HG03066 (cell line): Measurements from ENCODE around the gene PIP5KL1.
A peak's percentile ranks its signal among the peaks of the same experiment; 100 is the strongest.

Experiments
- ATAC-seq: cut with Tn5 transposase; IDR thresholded peaks from one replicate; pipeline ENCODE4 v1.9.1; 2021; ENCODE audit warnings: low read depth; ENCODE audit not compliant: unreplicated experiment

Gene PIP5KL1

GRCh38 chr9:127917603-127918002 lies 13.0 kb downstream of the PIP5KL1 start:
- no peak for ATAC-seq

- peak; percentile 81 for ATAC-seq
Measured at GRCh38 chr9:127916720-127917581, 13.6 kb downstream of the PIP5KL1 start, which contains the start of gene ST6GALNAC4. ST6GALNAC4 (minus strand) TSS chr9:127917041; CDS start chr9:127916419, 622 bp downstream.

- ATAC-seq = no peak
Measured at GRCh38 chr9:127915801-127916719, 14.5 kb downstream of the PIP5KL1 start.

GRCh38 chr9:127915325-127915752 lies 15.2 kb downstream of the PIP5KL1 start:
- no peak for ATAC-seq

GRCh38 chr9:127913682-127914081 lies 16.9 kb downstream of the PIP5KL1 start:
- no peak for ATAC-seq

GRCh38 chr9:127912882-127913281 lies 17.7 kb downstream of the PIP5KL1 start:
- ATAC-seq = no peak

GRCh38 chr9:127912296-127912695 lies 18.3 kb downstream of the PIP5KL1 start:
- ATAC-seq = no peak

- no peak for ATAC-seq
Measured at GRCh38 chr9:127910613-127911205, 19.9 kb downstream of the PIP5KL1 start.

- no peak for ATAC-seq
Measured at GRCh38 chr9:127909839-127910273, 20.7 kb downstream of the PIP5KL1 start.

- ATAC-seq = no peak
Measured at GRCh38 chr9:127908660-127908926, 22.0 kb downstream of the PIP5KL1 start.

GRCh38 chr9:127907867-127908659 lies 22.5 kb downstream of the PIP5KL1 start:
- no peak for ATAC-seq

GRCh38 chr9:127905788-127906191 lies 24.8 kb downstream of the PIP5KL1 start:
- no peak for ATAC-seq

- no peak for ATAC-seq
Measured at GRCh38 chr9:127905004-127905728, 25.4 kb downstream of the PIP5KL1 start.

GRCh38 chr9:127904561-127905003 lies 26.0 kb downstream of the PIP5KL1 start:
- no peak for ATAC-seq

GRCh38 chr9:127903557-127904475 lies 26.8 kb downstream of the PIP5KL1 start:
- no peak for ATAC-seq

GRCh38 chr9:127899128-127899943 lies 31.2 kb downstream of the PIP5KL1 start, which contains the start of gene ST6GALNAC6:
ST6GALNAC6 (minus strand) TSS chr9:127899603; CDS start chr9:127897981, 1,622 bp downstream.
- no peak for ATAC-seq

GRCh38 chr9:127898433-127899127 lies 32.0 kb downstream of the PIP5KL1 start:
- no peak for ATAC-seq
